Osteoblast (primary cell): Measurements from ENCODE around the gene UCMA. TPM values are rescaled to one million over a fixed set of nuclear protein-coding genes. Genes with fewer than 3 reads are reported as not detected.

Experiments used
- DNase-seq: peaks from one replicate; pipeline ENCODE4 v3.0.0; 2011; ENCODE audit warnings: low spot score, mixed read lengths; ENCODE audit not compliant: insufficient read length; ENCODE audit errors: missing footprints
- H2AFZ ChIP-seq: 2 replicates; pipeline ENCODE4 v1.6.0; 2011; ENCODE audit warnings: mild to moderate bottlenecking, low read length
- H3K27ac ChIP-seq: 2 replicates; pipeline ENCODE4 v1.5.1; 2011; ENCODE audit warnings: mild to moderate bottlenecking, low read depth, low read length, moderate library complexity
- H3K27me3 ChIP-seq: 2 replicates; pipeline ENCODE4 v1.6.0; 2012; ENCODE audit warnings: mild to moderate bottlenecking, control low read depth, inconsistent platforms, low read length, moderate library complexity; ENCODE audit not compliant: insufficient read depth
- H3K36me3 ChIP-seq: 2 replicates; pipeline ENCODE4 v1.5.1; 2011; ENCODE audit warnings: mild to moderate bottlenecking, low read length, control low read depth, moderate library complexity; ENCODE audit not compliant: insufficient read depth
- H3K4me1 ChIP-seq: 2 replicates; pipeline ENCODE4 v1.5.1; 2011; ENCODE audit warnings: mild to moderate bottlenecking, low read length, control low read depth, moderate library complexity; ENCODE audit not compliant: insufficient read depth
- H3K4me2 ChIP-seq: 2 replicates; pipeline ENCODE4 v1.6.0; 2011; ENCODE audit warnings: mild to moderate bottlenecking, low read length; ENCODE audit not compliant: insufficient read depth
- H3K4me3 ChIP-seq: fragments of 200-600 bp; sonication (generic); 3 replicates; pipeline ENCODE4 v1.5.1; 2012; ENCODE audit warnings: mild to moderate bottlenecking, low read length, inconsistent platforms; ENCODE audit not compliant: insufficient read depth
- H3K79me2 ChIP-seq: 2 replicates; pipeline ENCODE4 v1.6.0; 2012; ENCODE audit warnings: mild to moderate bottlenecking, low read length, control low read depth, inconsistent platforms; ENCODE audit not compliant: insufficient read depth
- H3K9me3 ChIP-seq: 2 replicates; pipeline ENCODE4 v1.5.1; 2011; ENCODE audit warnings: low read depth, low read length, control low read depth
- H4K20me1 ChIP-seq: 2 replicates; pipeline ENCODE4 v1.6.0; 2012; ENCODE audit warnings: mild to moderate bottlenecking, low read length, control low read depth; ENCODE audit not compliant: insufficient read depth
- small RNA-seq: library from RNA; depleted of rRNA; stranded (forward); fragments of <200 nt; gene quantifications from one replicate; pipeline ENCODE3, GENCODE V24; 2012
- total RNA-seq: library from RNA; depleted of rRNA; stranded (reverse); fragments of >200 nt; gene quantifications from 2 replicates; pipeline ENCODE4 v1.2.3, GENCODE V29; 2012
- TF ChIP-seq, protein P1 (sequence below): IDR thresholded peaks from 2 replicates; pipeline ENCODE4 v1.5.1; 2011; ENCODE audit warnings: mild to moderate bottlenecking, low read depth, low read length, moderate library complexity; ENCODE audit errors: extremely low read depth

The UCMA gene
- total RNA-seq, 1 donor: not detected

DNA sequence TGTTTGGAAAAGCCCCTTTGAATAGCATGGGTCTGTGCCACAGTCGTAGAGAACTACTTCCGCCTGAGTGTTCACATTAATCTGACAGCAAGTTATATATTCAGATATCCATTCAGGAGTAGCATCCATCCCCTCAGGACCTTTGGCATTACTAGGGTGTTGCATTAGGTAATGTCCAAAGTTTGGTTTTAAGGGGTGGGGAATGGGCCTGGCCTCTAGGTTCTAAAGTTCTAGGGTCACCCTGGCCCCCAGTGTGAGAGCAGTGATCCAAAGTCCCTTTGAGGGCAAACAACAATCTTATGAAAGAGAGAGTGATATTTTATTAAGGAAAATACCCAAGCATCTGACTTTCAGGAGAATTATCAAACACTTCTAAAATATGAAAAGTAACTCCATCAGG, 60.6 kb downstream of the UCMA start:
- no peaks in the 10 kb centered on the region for H3K4me1 ChIP-seq
- H3K4me3 ChIP-seq: no peak overlapping the region
- no peaks in the 10 kb centered on the region for H3K27me3 ChIP-seq
- TF ChIP-seq, protein P1, sequence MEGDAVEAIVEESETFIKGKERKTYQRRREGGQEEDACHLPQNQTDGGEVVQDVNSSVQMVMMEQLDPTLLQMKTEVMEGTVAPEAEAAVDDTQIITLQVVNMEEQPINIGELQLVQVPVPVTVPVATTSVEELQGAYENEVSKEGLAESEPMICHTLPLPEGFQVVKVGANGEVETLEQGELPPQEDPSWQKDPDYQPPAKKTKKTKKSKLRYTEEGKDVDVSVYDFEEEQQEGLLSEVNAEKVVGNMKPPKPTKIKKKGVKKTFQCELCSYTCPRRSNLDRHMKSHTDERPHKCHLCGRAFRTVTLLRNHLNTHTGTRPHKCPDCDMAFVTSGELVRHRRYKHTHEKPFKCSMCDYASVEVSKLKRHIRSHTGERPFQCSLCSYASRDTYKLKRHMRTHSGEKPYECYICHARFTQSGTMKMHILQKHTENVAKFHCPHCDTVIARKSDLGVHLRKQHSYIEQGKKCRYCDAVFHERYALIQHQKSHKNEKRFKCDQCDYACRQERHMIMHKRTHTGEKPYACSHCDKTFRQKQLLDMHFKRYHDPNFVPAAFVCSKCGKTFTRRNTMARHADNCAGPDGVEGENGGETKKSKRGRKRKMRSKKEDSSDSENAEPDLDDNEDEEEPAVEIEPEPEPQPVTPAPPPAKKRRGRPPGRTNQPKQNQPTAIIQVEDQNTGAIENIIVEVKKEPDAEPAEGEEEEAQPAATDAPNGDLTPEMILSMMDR: no peak
- peaks cover 3% of the 10 kb centered on the region for H3K36me3 ChIP-seq
- H3K4me2 ChIP-seq: no peak overlapping the region
- H3K79me2 ChIP-seq: no peaks in the 10 kb centered on the region
- H2AFZ ChIP-seq: no peak overlapping the region
- no peaks in the 10 kb centered on the region for H3K9me3 ChIP-seq
- no peak overlapping the region for H3K27ac ChIP-seq
- DNase-seq: no peak
- H4K20me1 ChIP-seq: no peaks in the 10 kb centered on the region

Small RNA genes lying within 50 kb of the gene (small RNA-seq; reads per million reads assigned to genes)
- gene RNU6-6P: not detected

Other genes with a start within 250 kb of the UCMA start
- gene CCDC3, start 232.7 kb downstream of the UCMA start, total RNA-seq: 0.29 and 0.72 TPM in 2 replicates
- 132 and 140 TPM in 2 replicates for gene OPTN, start 134.2 kb downstream of the UCMA start, total RNA-seq
- gene MCM10, start 72.8 kb downstream of the UCMA start, total RNA-seq: 1.4 and 2.4 TPM in 2 replicates
- gene PHYH, start 65.7 kb upstream of the UCMA start, total RNA-seq: 28.6 and 38.9 TPM in 2 replicates
- 31.1 and 37.4 TPM in 2 replicates for gene SEPHS1, start 113.9 kb upstream of the UCMA start, total RNA-seq